GM06990 (cell line): ENCODE results near the gene STX1B.

ENCODE experiments used
- DNase-seq: peaks from one replicate; pipeline ENCODE4 v3.0.0-alpha.2; 2011; ENCODE audit not compliant: insufficient read length; ENCODE audit errors: extremely low read depth
- H3K27me3 ChIP-seq: replicated peaks from 2 replicates; pipeline ENCODE4 v1.6.0; 2011; ENCODE audit warnings: low read length; ENCODE audit not compliant: control insufficient read depth, insufficient read depth
- H3K36me3 ChIP-seq: 2 replicates; pipeline ENCODE4 v1.5.1; 2011; ENCODE audit warnings: low read length; ENCODE audit not compliant: control insufficient read depth, insufficient read depth
- H3K4me3 ChIP-seq: replicated peaks from 2 replicates; pipeline ENCODE4 v1.5.1; 2011; ENCODE audit warnings: low read depth, mild to moderate bottlenecking, control low read depth, low read length
- CTCF ChIP-seq: IDR thresholded peaks from 2 replicates; pipeline ENCODE4 v1.5.1; 2011; ENCODE audit warnings: low read length, control low read depth, mild to moderate bottlenecking, inconsistent platforms; ENCODE audit not compliant: insufficient read depth, poor library complexity, severe bottlenecking

The STX1B gene

GRCh38 chr16:31010585-31011325 is at the start of gene STX1B:
Gene STX1B, minus strand, starts transcription at chr16:31010638. Its CDS starts 242 bp downstream, at chr16:31010396.
- H3K27me3 ChIP-seq: peaks cover 5% of the 10 kb centered on the region
- no peak for TF ChIP-seq CTCF
- H3K4me3 ChIP-seq: no peak within 1 kb of the TSS
- H3K36me3 ChIP-seq: no peaks in the 10 kb centered on the region
- DNase-seq: no peak

- Histone ChIP-seq H3K36me3 (no peaks in the 10 kb centered on the region; the same call in 1 of the 2 replicates), H3K4me3 (no peak overlapping the region), H3K27me3 (no peaks in the 10 kb centered on the region)
- no peak for DNase-seq
- no peak for TF ChIP-seq CTCF
These were observed 45.2 kb upstream of the STX1B start for GRCh38 chr16:31055613-31056012.

- no peaks in the 10 kb centered on the region for H3K36me3 ChIP-seq
- no peak for DNase-seq
- H3K27me3 ChIP-seq: no peaks in the 10 kb centered on the region
- no peak overlapping the region for H3K4me3 ChIP-seq
- TF ChIP-seq CTCF: no peak
These were observed 41.7 kb upstream of the STX1B start for GRCh38 chr16:31052114-31052513.

GRCh38 chr16:31050280-31051030 is 40.0 kb upstream of the STX1B start:
- no peak overlapping the region for H3K4me3 ChIP-seq
- no peaks in the 10 kb centered on the region for H3K27me3 ChIP-seq
- DNase-seq: no peak
- no peaks in the 10 kb centered on the region for H3K36me3 ChIP-seq
- no peak for TF ChIP-seq CTCF

GRCh38 chr16:31043898-31044481 is 33.6 kb upstream of the STX1B start:
- no peak for DNase-seq
- H3K27me3 ChIP-seq: no peaks in the 10 kb centered on the region
- TF ChIP-seq CTCF: no peak
- H3K36me3 ChIP-seq: peaks cover 17% of the 10 kb centered on the region
- no peak overlapping the region for H3K4me3 ChIP-seq
